HepG2 (cell line): Measurements from ENCODE around the gene TSTD2. TPM values are rescaled to one million over a fixed set of nuclear protein-coding genes. Genes with fewer than 3 reads are reported as not detected.

Source experiments
- ATAC-seq: fragments of 200-7000 bp; cut with Tn5 transposase; 3 replicates; pipeline ENCODE4 v1.9.1; 2020; ENCODE audit warnings: mild to moderate bottlenecking, moderate library complexity
- BruUV-seq: library from RNA; stranded (reverse); fragments of 400-500 nt; replicated peaks from 2 replicates; lab custom pipeline; 2021; lab: Mats Ljungman, UMichigan
- CTCF ChIA-PET: fragments of 300-600 bp; formaldehyde crosslinking; extraction: SDS; loops from one replicate; lab custom pipeline; 2021; ENCODE audit warnings: low total read pairs, inconsistent platforms, low intra/inter-chr PET ratio; lab: Yijun Ruan, JAX
- POLR2A ChIA-PET: fragments of 350-600 bp; sonication (Branson Sonifier 250); formaldehyde crosslinking; loops from one replicate; lab custom pipeline; 2020; ENCODE audit warnings: antibody characterized with exemption, inconsistent platforms; lab: Yijun Ruan, JAX
- DNase-seq: peaks from one replicate; pipeline ENCODE4 v3.0.0-alpha.2; 2015; ENCODE audit warnings: low spot score
- FAIRE-seq: peaks from 3 replicates; lab custom pipeline; 2011; peaks lifted over from hg19 to GRCh38; lab: Jason Lieb, UNC
- H2AFZ ChIP-seq: one replicate; pipeline ENCODE4 v1.6.1; 2011; ENCODE audit warnings: low read length, inconsistent platforms
- H3K27ac ChIP-seq: fragments of 300-600 bp; 3 replicates; pipeline ENCODE4 v1.8.0; 2011; ENCODE audit warnings: mixed run types, mild to moderate bottlenecking, mixed read lengths, low read length, inconsistent platforms; ENCODE audit not compliant: insufficient read depth; ENCODE audit errors: extremely low read length
- H3K27me3 ChIP-seq, 2 experiments: fragments of 200-600 bp in 1 of 2; 2 replicates in 1 of 2; 3 replicates in 1 of 2; pipeline versions ENCODE4 v1.6.0 to v1.8.0; 2011; ENCODE audit warnings: low read length in 2 of 2, mild to moderate bottlenecking in 2 of 2, moderate library complexity in 2 of 2, inconsistent platforms in 1 of 2; ENCODE audit not compliant: insufficient read depth in 2 of 2, control insufficient read depth in 1 of 2
- H3K36me3 ChIP-seq, 2 experiments: fragments of 200-600 bp in 1 of 2; replicated peaks in 1 of 2; 2 replicates in 1 of 2; 3 replicates in 1 of 2; pipeline versions ENCODE4 v1.5.1 to v1.8.0; 2011; ENCODE audit warnings: low read length in 2 of 2, inconsistent platforms in 1 of 2; ENCODE audit not compliant: insufficient read depth in 2 of 2, control insufficient read depth in 1 of 2
- H3K4me1 ChIP-seq: 2 replicates; pipeline ENCODE4 v1.5.1; 2012; ENCODE audit warnings: low read length, inconsistent platforms; ENCODE audit not compliant: insufficient read depth
- H3K4me2 ChIP-seq: 2 replicates; pipeline ENCODE4 v1.6.0; 2011; ENCODE audit warnings: low read depth, low read length, inconsistent platforms
- H3K4me3 ChIP-seq, 3 experiments: fragments of 200-600 bp in 1 of 3; sonication (generic), shearing (Covaris generic) in 1 of 3; replicated peaks in 1 of 3; 2 replicates each; pipeline ENCODE4 v1.5.1; 2011 to 2016; ENCODE audit warnings: low read length in 3 of 3, inconsistent platforms in 2 of 3, low read depth in 2 of 3, mild to moderate bottlenecking in 2 of 3, control low read depth in 1 of 3, mixed read lengths in 1 of 3; ENCODE audit not compliant: insufficient read depth in 1 of 3
- H3K79me2 ChIP-seq: one replicate; pipeline ENCODE4 v1.6.1; 2011; ENCODE audit warnings: low read length, inconsistent platforms; ENCODE audit not compliant: insufficient read depth
- H3K9ac ChIP-seq: 2 replicates; pipeline ENCODE4 v1.6.0; 2011; ENCODE audit warnings: mild to moderate bottlenecking, low read depth, low read length, inconsistent platforms; ENCODE audit not compliant: insufficient read depth
- H3K9me3 ChIP-seq: 2 replicates; pipeline ENCODE4 v1.5.1; 2012; ENCODE audit warnings: mild to moderate bottlenecking, low read length
- H4K20me1 ChIP-seq: 2 replicates; pipeline ENCODE4 v1.6.0; 2011; ENCODE audit warnings: inconsistent platforms, mild to moderate bottlenecking, low read length, moderate library complexity; ENCODE audit not compliant: insufficient read depth
- ERF ChIP-seq: IDR thresholded peaks from 2 replicates; pipeline ENCODE4 v1.6.1; 2018; ENCODE audit warnings: missing biosample characterization, missing genetic modification reagents
- GATAD2A ChIP-seq: IDR thresholded peaks from 2 replicates; pipeline ENCODE4 v1.6.1; 2016
- GLI4 ChIP-seq: sonication (generic); formaldehyde crosslinking; IDR thresholded peaks from 2 replicates; pipeline ENCODE4 v1.5.1; 2020; ENCODE audit warnings: missing genetic modification reagents, mild to moderate bottlenecking, moderate library complexity, borderline replicate concordance
- HOMEZ ChIP-seq: IDR thresholded peaks from 2 replicates; pipeline ENCODE4 v1.6.1; 2016; ENCODE audit warnings: low read depth
- MEF2D ChIP-seq: sonication (generic); formaldehyde crosslinking; IDR thresholded peaks from 2 replicates; pipeline ENCODE4 v1.5.1; 2020; ENCODE audit warnings: mild to moderate bottlenecking, missing genetic modification reagents
- NONO ChIP-seq, 2 experiments: fragments of 450-650 bp in 1 of 2; sonication (generic) in 1 of 2; formaldehyde crosslinking in 1 of 2; IDR thresholded peaks in 1 of 2; conservative IDR thresholded peaks in 1 of 2; 2 replicates each; pipeline versions ENCODE4 v1.6.1 to v1.8.0; 2017 to 2022; ENCODE audit warnings: mild to moderate bottlenecking in 1 of 2, missing genetic modification reagents in 1 of 2, moderate library complexity in 1 of 2
- PCBP1 ChIP-seq: fragments of 200-400 bp; formaldehyde crosslinking; IDR thresholded peaks from 2 replicates; pipeline ENCODE4 v1.6.1; 2017; ENCODE audit warnings: mild to moderate bottlenecking, low read depth, low read length, borderline replicate concordance
- POGK ChIP-seq: sonication (generic); formaldehyde crosslinking; conservative IDR thresholded peaks from 2 replicates; pipeline ENCODE4 v1.8.0; 2022; ENCODE audit warnings: mild to moderate bottlenecking, moderate library complexity, missing genetic modification reagents
- SATB2 ChIP-seq: sonication (generic); formaldehyde crosslinking; IDR thresholded peaks from 2 replicates; pipeline ENCODE4 v1.5.0; 2020; ENCODE audit warnings: missing genetic modification reagents
- SRSF1 ChIP-seq: fragments of 200-400 bp; formaldehyde crosslinking; optimal IDR thresholded peaks from 2 replicates; pipeline ENCODE3; 2017; ENCODE audit warnings: mild to moderate bottlenecking, low read depth, low read length, moderate library complexity
- ZBTB33 ChIP-seq: sonication (generic); formaldehyde crosslinking; IDR thresholded peaks from 2 replicates; pipeline ENCODE4 v1.4.0; 2020; ENCODE audit warnings: missing genetic modification reagents
- ZNF510 ChIP-seq: sonication (generic); formaldehyde crosslinking; IDR thresholded peaks from 2 replicates; pipeline ENCODE4 v1.4.0; 2020; ENCODE audit warnings: low read depth, mild to moderate bottlenecking, missing genetic modification reagents
- ZNF619 ChIP-seq: sonication (generic); formaldehyde crosslinking; IDR thresholded peaks from 2 replicates; pipeline ENCODE4 v1.4.0; 2020; ENCODE audit warnings: mild to moderate bottlenecking, missing genetic modification reagents
- ZNF678 ChIP-seq: sonication (generic); formaldehyde crosslinking; IDR thresholded peaks from 2 replicates; pipeline ENCODE4 v1.4.0; 2020; ENCODE audit warnings: mild to moderate bottlenecking, missing genetic modification reagents
- WGBS: methylation state at CpG from one replicate; pipeline ENCODE4 v1.1.6; 2017; ENCODE audit warnings: low lambda C conversion rate; 5-methylcytosine and 5-hydroxymethylcytosine counted together
- in situ Hi-C: cut with HindIII; loops from 2 replicates; pipeline ENCODE4 v1.10.0; 2017; ENCODE audit warnings: low pct_unique_long_range_greater_than_20kb; ENCODE audit not compliant: extremely low pct_ligation_motif_present
- intact Hi-C: fragments of 100-400 bp; cut with micrococcal nuclease; formaldehyde crosslinking; loops from one replicate; pipeline ENCODE4 v1.10.0; 2022; ENCODE audit not compliant: unreplicated experiment
- polyA plus RNA-seq, 8 experiments: library from polyadenylated mRNA; depleted of rRNA in 3 of 8; stranded (reverse) in 7 of 8; unstranded in 1 of 8; fragments of >200 nt; fragmentation: Illumina TruSeq in 4 of 8; extraction: Trizol in 4 of 8; gene quantifications; 2 replicates each; pipeline versions ENCODE4 v1.2.1 to v1.2.3, GENCODE V29; 2011 to 2016; ENCODE audit warnings: low read depth in 4 of 8, missing spikeins in 1 of 8, mixed read lengths in 1 of 8; ENCODE audit not compliant: insufficient read depth in 1 of 8
- total RNA-seq, 5 experiments: library from RNA; depleted of rRNA; stranded (reverse); fragments of >200 nt; fragmentation: Illumina TruSeq; extraction: Trizol; gene quantifications; 2 replicates each; pipeline ENCODE4 v1.2.3, GENCODE V29; 2016; ENCODE audit warnings: low read depth in 1 of 5

The TSTD2 gene
- total and polyA plus RNA-seq, 2 of the 13 experiments (the other 11 are each of a cell fraction or from before 2014, with no cell fraction given), result 16.0 to 23.1 TPM

- TF ChIP-seq HOMEZ (CRISPR knock-in tag) (no peak), MEF2D (no peak), SATB2 (CRISPR knock-in tag) (no peak), ERF (CRISPR knock-in tag) (no peak), GATAD2A (CRISPR knock-in tag) (no peak), SRSF1 (no peak)
Measured at GRCh38 chr9:97573482-97574073, 59.6 kb downstream of the TSTD2 start (continued).

GRCh38 chr9:97572892-97573365 lies 60.2 kb downstream of the TSTD2 start:
- Histone ChIP-seq H3K4me3 (no peak overlapping the region), H3K4me1 (no peaks in the 10 kb centered on the region), H4K20me1 (no peaks in the 10 kb centered on the region), H3K36me3 (no peaks in the 10 kb centered on the region), H3K4me2 (no peak overlapping the region), H3K9ac (no peak overlapping the region), H3K9me3 (no peaks in the 10 kb centered on the region), H2AFZ (no peak overlapping the region), H3K27ac (no peak overlapping the region), H3K27me3 (peaks cover 0 to 15% of the 10 kb centered on the region in 2 experiments; a peak in 1 of 5 replicates), H3K79me2 (no peaks in the 10 kb centered on the region)
- ATAC-seq (peak; percentile 41; the same call in 2 of the 3 replicates), DNase-seq (no peak), FAIRE-seq (no peak)
- TF ChIP-seq GLI4 (no peak), ZNF678 (CRISPR knock-in tag) (no peak), PCBP1 (no peak), POGK (CRISPR knock-in tag) (no peak), NONO (IDR thresholded peaks at IDR 0.05) (no peak), NONO (CRISPR knock-in tag; conservative IDR thresholded peaks at IDR 0.05) (no peak), ZNF619 (CRISPR knock-in tag) (no peak), ZNF510 (no peak), ZBTB33 (peak; percentile 89)
- in situ Hi-C loops (no loop called here), intact Hi-C loops (no loop called here)
- 55% methylated on average over 3 of the region's 6 CpGs for WGBS
- ChIA-PET POLR2A (no interaction called here), CTCF (no interaction called here)
- no TSS peak for BruUV-seq
